ENCODE measurements around the gene ADH1B.

DNA sequence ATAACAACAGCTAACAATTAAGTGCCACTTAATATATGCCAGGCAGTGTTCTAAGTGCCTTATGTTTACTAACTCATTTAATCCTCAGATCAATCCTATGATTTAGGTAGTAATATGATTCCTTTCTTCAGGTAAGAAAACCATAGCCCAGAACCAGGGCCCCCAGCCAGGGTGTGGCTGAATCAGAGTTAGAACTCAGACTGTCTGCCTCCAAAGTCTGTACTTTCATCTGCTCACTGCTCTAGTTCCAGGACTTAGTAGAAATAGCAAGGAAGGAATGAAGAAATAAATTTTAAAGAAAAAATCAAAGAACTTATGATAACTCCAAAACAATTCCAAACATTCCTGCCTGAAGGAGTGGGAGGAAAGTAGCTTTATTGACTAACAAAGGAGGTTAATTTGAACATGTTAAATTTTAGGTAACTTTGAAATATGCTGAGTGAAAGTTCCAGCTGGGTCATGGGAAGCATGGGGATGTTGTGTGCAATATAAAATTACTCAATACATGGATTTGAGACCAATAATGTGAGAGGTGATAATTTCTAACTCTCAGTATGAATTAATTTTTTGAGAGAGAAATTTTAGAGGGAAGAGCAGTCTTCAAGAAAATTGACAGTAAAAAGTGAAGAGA is 40.2 kb upstream of the ADH1B start:
- TF ChIP-seq CTCF (IDR thresholded peaks at IDR 0.05) (no peak), POLR2A (IDR thresholded peaks at IDR 0.05) (no peak)
